Measurements from ENCODE around the gene CREB5.
A peak's percentile ranks its signal among the peaks of the same experiment; 100 is the strongest.
"Not testable (repeated sequence)": the region's sequence is repeated elsewhere in the genome, so short reads cannot be mapped to it uniquely, and the experiment has no call there.

Gene CREB5

GRCh38 chr7:28400838-28401360 is 11.4 kb upstream of the CREB5 start:
- TF ChIP-seq, protein P1, sequence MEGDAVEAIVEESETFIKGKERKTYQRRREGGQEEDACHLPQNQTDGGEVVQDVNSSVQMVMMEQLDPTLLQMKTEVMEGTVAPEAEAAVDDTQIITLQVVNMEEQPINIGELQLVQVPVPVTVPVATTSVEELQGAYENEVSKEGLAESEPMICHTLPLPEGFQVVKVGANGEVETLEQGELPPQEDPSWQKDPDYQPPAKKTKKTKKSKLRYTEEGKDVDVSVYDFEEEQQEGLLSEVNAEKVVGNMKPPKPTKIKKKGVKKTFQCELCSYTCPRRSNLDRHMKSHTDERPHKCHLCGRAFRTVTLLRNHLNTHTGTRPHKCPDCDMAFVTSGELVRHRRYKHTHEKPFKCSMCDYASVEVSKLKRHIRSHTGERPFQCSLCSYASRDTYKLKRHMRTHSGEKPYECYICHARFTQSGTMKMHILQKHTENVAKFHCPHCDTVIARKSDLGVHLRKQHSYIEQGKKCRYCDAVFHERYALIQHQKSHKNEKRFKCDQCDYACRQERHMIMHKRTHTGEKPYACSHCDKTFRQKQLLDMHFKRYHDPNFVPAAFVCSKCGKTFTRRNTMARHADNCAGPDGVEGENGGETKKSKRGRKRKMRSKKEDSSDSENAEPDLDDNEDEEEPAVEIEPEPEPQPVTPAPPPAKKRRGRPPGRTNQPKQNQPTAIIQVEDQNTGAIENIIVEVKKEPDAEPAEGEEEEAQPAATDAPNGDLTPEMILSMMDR (IDR thresholded peaks at IDR 0.05; ENCODE audit: low read depth, low read length, missing control alignments) = no peak
- no peak overlapping the region for H3K4me3 ChIP-seq (replicated peaks; ENCODE audit: low read depth, low read length)
- DNase-seq (ENCODE audit: extremely low read depth, low read depth) = no peak

DNA sequence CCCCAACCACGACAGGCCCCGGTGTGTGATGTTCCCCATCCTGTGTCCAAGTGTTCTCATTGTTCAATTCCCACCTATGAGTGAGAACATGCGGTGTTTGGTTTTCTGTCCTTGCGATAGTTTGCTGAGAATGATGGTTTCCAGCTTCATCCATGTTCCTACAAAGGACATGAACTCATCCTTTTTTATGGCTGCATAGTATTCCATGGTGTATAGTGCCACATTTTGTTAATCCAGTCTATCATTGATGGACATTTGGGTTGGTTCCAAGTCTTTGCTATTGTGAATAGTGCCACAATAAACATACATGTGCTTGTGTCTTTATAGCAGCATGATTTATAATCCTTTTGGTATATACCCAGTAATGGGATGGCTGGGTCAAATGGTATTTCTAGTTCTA is 10.8 kb upstream of the CREB5 start:
- H3K4me3 ChIP-seq (replicated peaks; ENCODE audit: low read depth, low read length); DNase-seq (ENCODE audit: extremely low read depth, low read depth): not testable (repeated sequence)

- DNase-seq (ENCODE audit: extremely low read depth, low read depth) = peak; percentile 47
- TF ChIP-seq, protein P1 (IDR thresholded peaks at IDR 0.05; ENCODE audit: low read depth, low read length, missing control alignments) = no peak
- H3K4me3 ChIP-seq (replicated peaks; ENCODE audit: low read depth, low read length) = no peak overlapping the region
These were observed 6.7 kb upstream of the CREB5 start for GRCh38 chr7:28405662-28406061.

DNA sequence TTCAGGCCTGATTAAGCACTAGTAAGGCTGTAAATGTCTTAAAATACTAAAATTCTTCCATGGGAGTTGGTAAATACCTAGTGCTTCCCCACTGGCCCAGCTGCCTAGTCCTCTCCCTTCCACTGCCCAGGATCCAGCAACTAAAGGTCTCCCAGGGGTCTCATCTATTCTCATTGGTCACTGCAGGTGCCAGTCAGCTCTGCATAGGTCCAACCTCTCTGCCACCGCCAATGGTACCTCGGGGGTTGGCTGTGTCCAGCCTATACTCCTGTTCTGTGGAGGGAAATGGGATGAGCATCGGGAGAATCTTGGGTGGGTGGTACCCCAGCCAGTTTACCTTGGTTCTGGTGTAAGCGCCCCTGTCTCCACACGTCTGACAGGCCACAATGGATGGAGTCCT is 6.1 kb upstream of the CREB5 start:
- DNase-seq (ENCODE audit: extremely low read depth, low read depth) = no peak
- TF ChIP-seq, protein P1 (IDR thresholded peaks at IDR 0.05; ENCODE audit: low read depth, low read length, missing control alignments) = no peak
- no peak overlapping the region for H3K4me3 ChIP-seq (replicated peaks; ENCODE audit: low read depth, low read length)

DNA sequence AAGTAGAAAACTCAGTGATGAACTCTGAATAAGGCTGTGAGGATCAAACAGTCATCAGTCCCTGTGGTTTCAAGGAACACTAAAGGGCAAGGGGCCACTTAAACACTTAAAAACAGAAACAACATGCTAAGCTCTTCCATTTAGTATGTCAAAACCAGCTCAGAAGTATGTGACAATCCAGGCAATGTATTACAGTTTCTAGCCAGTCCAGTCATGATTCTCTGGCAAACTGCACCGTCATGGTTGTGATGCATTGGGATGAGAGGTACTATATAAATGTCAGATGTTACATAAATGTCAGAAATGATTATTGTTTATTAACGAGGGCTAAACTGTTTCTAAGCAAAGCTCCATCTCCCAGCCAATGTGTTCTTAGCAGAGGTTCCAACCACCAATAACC is 4.7 kb upstream of the CREB5 start:
- no peak overlapping the region for H3K4me3 ChIP-seq (replicated peaks; ENCODE audit: low read depth, low read length)
- no peak for DNase-seq (ENCODE audit: extremely low read depth, low read depth)
- TF ChIP-seq, protein P1 (IDR thresholded peaks at IDR 0.05; ENCODE audit: low read depth, low read length, missing control alignments) = no peak

GRCh38 chr7:28408105-28408959 is 4.0 kb upstream of the CREB5 start:
- DNase-seq (ENCODE audit: extremely low read depth, low read depth) = no peak
- peak overlapping the region; percentile 73; the same call in 1 of the 2 replicates for H3K4me3 ChIP-seq (replicated peaks; ENCODE audit: low read depth, low read length)
- TF ChIP-seq, protein P1 (IDR thresholded peaks at IDR 0.05; ENCODE audit: low read depth, low read length, missing control alignments) = no peak

GRCh38 chr7:28408960-28409715 is 3.2 kb upstream of the CREB5 start:
- H3K4me3 ChIP-seq (replicated peaks; ENCODE audit: low read depth, low read length) = peak overlapping the region; percentile 73
- peak; percentile 90 for DNase-seq (ENCODE audit: extremely low read depth, low read depth)
- TF ChIP-seq, protein P1 (IDR thresholded peaks at IDR 0.05; ENCODE audit: low read depth, low read length, missing control alignments) = no peak

Data from HFF-Myc (cell line).